MCF 10A (cell line): ENCODE data around the gene FILIP1L. TPM values are rescaled to one million over a fixed set of nuclear protein-coding genes. Genes with fewer than 3 reads are reported as not detected.

Experiments
- BruUV-seq: library from RNA; stranded (reverse); fragments of 400-500 nt; replicated peaks from 2 replicates; lab custom pipeline; 2021; lab: Mats Ljungman, UMichigan
- CTCF ChIA-PET: fragments of 300-600 bp; sonication (Branson Sonifier 250); formaldehyde crosslinking; extraction: SDS; loops from one replicate; lab custom pipeline; 2021; ENCODE audit warnings: antibody characterized with exemption, inconsistent platforms; lab: Yijun Ruan, JAX
- POLR2A ChIA-PET: fragments of 300-600, 350-650 bp; sonication (Branson Sonifier 250); formaldehyde crosslinking; extraction: SDS; loops from one replicate; lab custom pipeline; 2020; ENCODE audit warnings: antibody characterized with exemption, inconsistent platforms; lab: Yijun Ruan, JAX
- DNase-seq: peaks from one replicate; pipeline ENCODE4 v3.0.0-alpha.2; 2018; ENCODE audit not compliant: unreplicated experiment
- H3K27ac Mint-ChIP-seq: one replicate; pipeline ENCODE4 v1.8.0; 2022; ENCODE audit warnings: mild to moderate bottlenecking, low read depth, mixed read lengths; ENCODE audit not compliant: unreplicated experiment
- H3K27me3 Mint-ChIP-seq: one replicate; pipeline ENCODE4 v1.8.0; 2022; ENCODE audit warnings: mixed read lengths; ENCODE audit not compliant: insufficient read depth, unreplicated experiment
- H3K36me3 Mint-ChIP-seq: one replicate; pipeline ENCODE4 v1.8.0; 2022; ENCODE audit warnings: mild to moderate bottlenecking, moderate library complexity, mixed read lengths; ENCODE audit not compliant: insufficient read depth, unreplicated experiment
- H3K4me1 Mint-ChIP-seq: one replicate; pipeline ENCODE4 v1.8.0; 2022; ENCODE audit warnings: mixed read lengths; ENCODE audit not compliant: insufficient read depth, unreplicated experiment
- H3K4me3 Mint-ChIP-seq: one replicate; pipeline ENCODE4 v1.8.0; 2022; ENCODE audit warnings: mild to moderate bottlenecking, moderate library complexity, mixed read lengths; ENCODE audit not compliant: unreplicated experiment
- H3K9me3 Mint-ChIP-seq: one replicate; pipeline ENCODE4 v1.8.0; 2022; ENCODE audit warnings: mixed read lengths; ENCODE audit not compliant: unreplicated experiment
- CTCF ChIP-seq: fragments of 200-600 bp; IDR thresholded peaks from one replicate; pipeline ENCODE4 v1.8.0; 2022; ENCODE audit warnings: antibody characterized with exemption, mild to moderate bottlenecking; ENCODE audit not compliant: unreplicated experiment
- intact Hi-C: fragments of 100-400 bp; cut with micrococcal nuclease; formaldehyde crosslinking; loops from 2 replicates; pipeline ENCODE4 v1.14.1; 2022
- total RNA-seq: library from RNA; stranded (reverse); gene quantifications from 2 replicates; pipeline ENCODE4 v1.2.3, GENCODE V29; 2022

The FILIP1L gene
- total RNA-seq, 1 experiment from 2014 or later, result 2.4 TPM

- intact Hi-C loops, result no loop called here
- no peak for DNase-seq
- H3K9me3 Mint-ChIP-seq, result no peaks in the 10 kb centered on the region
- ChIA-PET POLR2A (interaction anchor here (0.7 kb wide), 1 partner anchor 79 kb away, joined by 3 read pairs; no protein-coding TSS in a partner anchor), CTCF (interaction anchor here (0.5 kb wide), 1 partner anchor 9 kb away, joined by 3 read pairs; no protein-coding TSS in a partner anchor)
- peaks cover 8% of the 10 kb centered on the region for H3K4me1 Mint-ChIP-seq
- no peaks in the 10 kb centered on the region for H3K27me3 Mint-ChIP-seq
- no peak overlapping the region for H3K4me3 Mint-ChIP-seq
- no peak for TF ChIP-seq CTCF
- no peak overlapping the region for H3K27ac Mint-ChIP-seq
- BruUV-seq, result no TSS peak
- H3K36me3 Mint-ChIP-seq, result no peaks in the 10 kb centered on the region
These were observed 139.3 kb downstream of the FILIP1L start for GRCh38 chr3:99974989-99975388.

GRCh38 chr3:99972380-99973104 is 141.8 kb downstream of the FILIP1L start:
- no TSS peak for BruUV-seq
- Mint-ChIP-seq H3K27me3 (no peaks in the 10 kb centered on the region), H3K4me3 (no peak overlapping the region), H3K36me3 (no peaks in the 10 kb centered on the region), H3K27ac (no peak overlapping the region), H3K4me1 (peaks cover 30% of the 10 kb centered on the region), H3K9me3 (no peaks in the 10 kb centered on the region)
- intact Hi-C loops, result no loop called here
- POLR2A ChIA-PET, result interaction anchor here (1.2 to 3.0 kb wide), 2 partner anchors 10 to 30 kb away, joined by 3 to 21 read pairs; no protein-coding TSS in a partner anchor
- CTCF ChIA-PET, result interaction anchor here (1.0 to 1.3 kb wide), 2 partner anchors 141 to 282 kb away, joined by 3 read pairs; no protein-coding TSS in a partner anchor
- DNase-seq, result no peak
- TF ChIP-seq CTCF, result no peak

GRCh38 chr3:99971761-99972160 is 142.5 kb downstream of the FILIP1L start:
- POLR2A ChIA-PET, result interaction anchor here (1.0 to 3.0 kb wide), 2 partner anchors 31 to 70 kb away, joined by 3 to 21 read pairs; no protein-coding TSS in a partner anchor
- H3K9me3 Mint-ChIP-seq, result no peaks in the 10 kb centered on the region
- no peak overlapping the region for H3K4me3 Mint-ChIP-seq
- no peaks in the 10 kb centered on the region for H3K27me3 Mint-ChIP-seq
- H3K27ac Mint-ChIP-seq, result no peak overlapping the region
- CTCF ChIA-PET, result interaction anchor here (1.0 to 1.3 kb wide), 2 partner anchors 140 to 282 kb away, joined by 3 read pairs; no protein-coding TSS in a partner anchor
- DNase-seq, result peak; percentile 18
- BruUV-seq, result no TSS peak
- TF ChIP-seq CTCF, result no peak
- peaks cover 33% of the 10 kb centered on the region for H3K4me1 Mint-ChIP-seq
- intact Hi-C loops, result no loop called here
- H3K36me3 Mint-ChIP-seq, result no peaks in the 10 kb centered on the region

GRCh38 chr3:99970198-99970597 is 144.1 kb downstream of the FILIP1L start:
- ChIA-PET CTCF (no interaction called here), POLR2A (interaction anchor here (0.7 to 2.3 kb wide), 4 partner anchors 33 to 110 kb away, joined by 3 to 13 read pairs (median 3); no protein-coding TSS in a partner anchor)
- no peak for TF ChIP-seq CTCF
- Mint-ChIP-seq H3K36me3 (no peaks in the 10 kb centered on the region), H3K4me1 (peaks cover 35% of the 10 kb centered on the region), H3K9me3 (no peaks in the 10 kb centered on the region), H3K27ac (no peak overlapping the region), H3K4me3 (no peak overlapping the region), H3K27me3 (no peaks in the 10 kb centered on the region)
- DNase-seq, result no peak
- BruUV-seq, result no TSS peak
- intact Hi-C loops, result no loop called here
